Right ventricle myocardium superior (tissue), 1 donor: Measurements from ENCODE around the gene RGS2. TPM values are rescaled to one million over a fixed set of nuclear protein-coding genes. Genes with fewer than 3 reads are reported as not detected.

Experiments used
- ATAC-seq: fragments of 200-7000 bp; cut with Tn5 transposase; one replicate; pipeline ENCODE4 v1.9.1; 2020; ENCODE audit warnings: mild to moderate bottlenecking; ENCODE audit not compliant: poor library complexity
- DNase-seq: peaks from one replicate; pipeline ENCODE4 v3.0.0-alpha.2; 2020
- intact Hi-C: fragments of 100-400 bp; cut with DNase I; formaldehyde crosslinking; loops from one replicate; pipeline ENCODE4 v1.11.2; 2022
- total RNA-seq: library from RNA; stranded (reverse); fragmentation: NEBNext Ultra II Directional; extraction: Animal tissue kit (Norgen Biotek cat#: 25700); gene quantifications from one replicate; pipeline ENCODE4 v1.2.1, GENCODE V29; 2021
- donor health status: DM: no; HTN: yes; CAD: no; lungs with severe emphysema.

RGS2 gene
- total RNA-seq, 1 donor from 2014 or later = 18.4 TPM

DNA sequence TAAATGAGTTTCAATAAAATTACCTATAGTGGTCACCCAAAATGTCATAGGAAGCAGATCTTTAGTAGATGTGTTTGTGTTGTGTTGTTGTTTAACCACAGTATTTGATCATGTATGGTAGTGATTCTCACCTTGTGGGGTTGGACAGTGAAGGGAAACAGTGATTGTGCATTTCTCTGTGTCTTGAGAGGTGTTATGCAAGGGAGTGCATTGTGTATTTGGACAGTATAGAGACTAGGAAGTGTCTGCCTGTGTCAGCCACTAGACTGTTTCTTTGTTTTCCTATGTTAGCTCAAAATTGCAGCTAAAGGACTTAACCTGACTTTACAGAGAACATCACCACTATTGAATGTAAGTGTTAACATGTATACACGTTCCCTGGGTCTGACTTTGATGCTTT, 6.0 kb downstream of the RGS2 start:
- ATAC-seq = no peak
- no peak for DNase-seq
- intact Hi-C loops = no loop called here

DNA sequence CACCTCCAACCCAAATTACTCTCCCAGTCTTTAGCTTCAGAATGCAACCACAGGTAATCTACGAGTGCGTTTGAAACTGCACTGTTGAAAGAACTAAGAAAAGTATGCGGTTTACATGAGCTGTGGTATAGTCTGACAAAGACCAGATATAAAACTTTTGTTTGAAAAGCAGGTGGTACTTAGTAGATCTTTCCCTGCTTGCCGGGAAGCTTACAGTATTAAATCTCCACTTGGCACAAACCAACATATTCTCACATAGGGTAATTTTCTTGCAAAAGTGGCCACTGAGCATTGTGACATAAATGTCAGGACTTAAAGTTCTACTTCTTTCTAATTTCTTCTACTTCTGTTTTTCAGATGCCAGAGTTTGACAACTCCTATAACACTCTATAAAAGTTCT, 8.4 kb downstream of the RGS2 start:
- no peak for DNase-seq
- ATAC-seq = no peak

DNA sequence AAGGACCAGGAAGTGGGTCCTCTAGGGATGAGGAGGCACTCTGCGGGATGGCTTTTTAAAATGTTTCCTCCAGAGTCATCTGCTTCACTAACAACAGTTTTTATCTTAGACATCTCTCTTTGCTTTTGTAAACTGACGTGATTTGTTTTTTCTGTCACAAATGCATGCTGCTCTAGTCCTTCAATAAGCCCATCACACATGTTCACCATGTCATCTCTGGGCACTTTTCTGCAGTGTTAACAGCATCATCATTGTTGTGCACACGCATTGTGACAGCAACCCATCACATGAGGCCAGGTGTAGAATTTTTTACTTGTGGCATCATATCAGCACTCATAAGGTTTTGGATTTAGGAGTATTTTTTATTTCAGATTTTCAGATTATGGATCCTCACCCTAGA, 12.5 kb downstream of the RGS2 start:
- no peak for ATAC-seq

More for the DNA sequence above, 8.4 kb downstream of the RGS2 start:
- intact Hi-C loops = no loop called here

DNA sequence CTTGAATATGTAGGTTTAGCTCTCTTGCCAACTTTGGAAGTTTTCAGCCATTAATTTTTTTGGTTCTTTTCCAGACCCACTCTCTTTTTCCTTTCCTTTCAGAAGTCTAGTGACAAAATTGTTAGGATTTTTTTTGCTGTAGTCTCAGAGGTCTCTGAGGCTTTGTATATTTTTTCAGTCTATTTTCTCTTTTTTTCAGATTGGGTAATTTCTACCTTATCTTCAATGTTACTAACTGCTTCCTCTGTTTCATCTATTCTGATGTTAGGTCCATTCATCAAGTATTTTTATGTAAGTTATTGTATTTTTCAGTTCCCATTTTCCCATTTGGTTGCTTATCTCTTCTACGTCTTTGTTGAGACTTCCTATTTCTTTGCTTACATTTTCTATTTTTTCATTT, 15.7 kb downstream of the RGS2 start:
- ATAC-seq (no peak), DNase-seq (no peak)
- intact Hi-C loops = no loop called here

More for the DNA sequence above, 12.5 kb downstream of the RGS2 start:
- no peak for DNase-seq
- intact Hi-C loops = no loop called here

DNA sequence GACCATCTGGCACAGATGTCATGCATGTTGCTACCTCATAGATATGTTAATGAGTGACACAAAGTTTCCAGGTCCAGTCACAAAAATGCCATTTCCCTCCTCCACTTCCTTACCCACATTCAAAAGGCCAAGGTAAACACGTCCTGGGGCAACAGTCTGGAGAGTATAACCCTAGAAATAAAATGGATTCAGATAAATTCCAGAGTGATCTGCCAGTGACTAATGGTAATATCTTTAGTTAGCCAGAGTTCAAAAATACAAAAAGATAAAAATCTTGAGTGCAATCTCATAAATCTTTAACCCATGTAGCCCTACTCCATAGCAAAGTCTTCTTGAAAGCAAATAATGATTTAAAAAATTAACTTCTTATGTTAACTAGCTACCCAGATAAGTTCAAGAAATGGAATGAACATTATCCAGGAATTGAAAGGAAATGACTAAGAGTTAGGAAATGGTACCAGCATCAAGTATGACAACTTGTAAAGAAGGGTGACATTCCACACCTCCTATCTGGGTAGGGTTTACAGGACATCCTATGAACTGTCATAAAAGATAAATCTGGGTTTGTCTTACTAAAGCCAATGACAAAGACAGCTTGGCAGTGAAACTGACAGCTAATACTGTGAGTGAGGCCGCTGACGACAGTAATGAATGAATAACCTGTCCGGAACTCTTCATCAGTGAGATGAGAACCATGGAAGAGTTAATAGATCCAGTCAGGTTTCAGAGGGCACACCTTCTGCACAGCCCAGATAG, 18.1 kb downstream of the RGS2 start:
- no peak for DNase-seq
- ATAC-seq = no peak
- intact Hi-C loops = no loop called here

DNA sequence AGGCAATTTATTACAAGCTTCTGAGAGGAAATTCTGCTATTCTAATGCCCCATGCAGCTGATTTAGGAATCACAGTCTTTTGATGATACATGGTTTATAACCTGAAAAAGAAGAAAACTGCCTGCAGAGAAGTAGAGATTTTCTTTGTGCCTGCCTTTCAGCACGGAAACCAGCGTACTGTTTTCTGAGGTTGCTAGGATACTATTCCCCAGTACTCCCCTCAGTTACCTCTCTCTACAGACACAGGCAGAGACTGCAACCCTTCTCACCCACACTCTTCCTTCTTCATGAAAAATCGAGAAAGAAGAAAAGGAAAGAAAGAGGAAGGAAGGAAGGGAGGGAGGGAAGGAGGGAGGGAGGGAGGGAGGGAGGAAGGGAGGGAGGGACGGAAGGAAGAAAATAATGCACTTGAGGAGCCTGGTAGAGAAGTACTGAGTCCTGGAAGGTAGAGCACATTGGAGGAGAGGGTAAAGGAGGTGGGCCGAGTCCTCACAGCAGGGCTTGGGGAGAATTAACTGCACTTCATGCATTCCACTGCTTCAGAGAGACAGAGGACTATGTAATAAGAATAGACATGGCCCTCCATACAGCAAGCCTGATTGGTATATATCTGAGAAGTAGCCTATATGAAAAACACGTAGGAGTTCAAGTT, 21.9 kb downstream of the RGS2 start:
- DNase-seq (no peak), ATAC-seq (no peak)
- intact Hi-C loops = no loop called here

DNA sequence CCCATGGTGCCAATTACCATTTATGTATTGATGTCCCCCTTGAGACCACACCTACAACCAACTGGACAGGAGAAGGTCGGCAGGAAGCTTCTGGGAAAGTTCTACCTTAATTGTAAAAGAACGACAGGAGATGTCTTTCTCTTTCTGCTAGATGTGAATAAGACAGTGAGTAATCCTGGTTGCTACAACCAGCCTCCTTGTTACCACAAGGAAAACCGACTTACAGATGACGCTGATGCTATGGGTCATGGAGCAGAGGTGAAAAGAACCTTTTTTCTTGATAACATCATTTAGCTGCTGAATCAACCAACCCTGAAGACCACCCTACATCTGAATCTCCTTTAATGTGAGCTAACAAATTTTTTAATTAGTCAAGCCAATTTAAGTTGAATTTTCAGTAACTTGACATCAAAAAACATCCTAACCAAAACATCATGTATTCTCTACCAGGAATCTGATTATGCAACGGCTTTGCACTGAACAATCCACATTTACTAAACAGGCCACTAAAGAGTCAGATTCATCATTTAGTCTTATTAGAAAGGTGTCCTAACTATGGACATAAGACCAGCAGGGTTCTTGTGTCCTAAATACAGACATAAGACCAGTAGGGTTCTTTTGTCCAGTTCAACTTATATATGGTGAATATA, 23.0 kb downstream of the RGS2 start:
- ATAC-seq (no peak), DNase-seq (no peak)
- intact Hi-C loops = no loop called here

DNA sequence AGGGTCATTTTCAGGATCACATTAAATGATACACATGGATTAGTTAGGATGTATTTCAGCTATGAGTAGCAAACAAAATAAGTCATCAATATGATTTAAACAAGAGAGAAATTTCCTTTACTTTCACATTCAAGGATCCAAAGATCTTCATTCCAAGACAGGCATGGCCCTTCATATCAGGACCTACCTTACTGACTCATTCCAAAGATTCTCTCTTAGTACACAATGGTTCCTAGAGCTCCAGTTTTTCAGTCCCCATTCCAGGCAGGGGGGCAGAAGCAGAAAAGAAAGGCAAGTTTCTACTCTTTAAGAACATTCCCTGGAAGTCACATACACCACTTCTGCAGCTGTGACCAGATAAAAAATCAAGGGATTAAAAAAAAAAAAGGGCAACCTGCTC, 23.7 kb downstream of the RGS2 start:
- DNase-seq (no peak), ATAC-seq (no peak)
- intact Hi-C loops = no loop called here

DNA sequence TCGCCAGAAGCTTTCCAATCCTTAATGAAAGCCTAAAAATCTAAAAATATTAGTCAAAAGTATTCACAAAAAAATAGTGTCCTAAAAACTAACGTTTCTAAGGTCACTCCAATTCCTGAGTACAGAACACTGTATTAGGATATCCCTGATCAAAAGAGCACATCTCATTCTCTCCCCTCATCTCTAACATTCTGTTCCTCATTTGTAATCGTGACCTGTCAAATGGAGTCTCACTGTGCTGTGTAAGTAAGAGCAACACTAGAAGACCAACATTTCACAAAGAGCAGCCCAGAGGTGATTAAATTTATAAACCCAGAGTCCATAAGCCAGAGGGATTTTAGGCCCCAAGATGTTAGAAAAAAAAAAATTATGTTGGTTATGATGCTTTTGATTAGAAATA, 26.3 kb downstream of the RGS2 start:
- intact Hi-C loops = no loop called here
- DNase-seq (no peak), ATAC-seq (peak; percentile 73)

DNA sequence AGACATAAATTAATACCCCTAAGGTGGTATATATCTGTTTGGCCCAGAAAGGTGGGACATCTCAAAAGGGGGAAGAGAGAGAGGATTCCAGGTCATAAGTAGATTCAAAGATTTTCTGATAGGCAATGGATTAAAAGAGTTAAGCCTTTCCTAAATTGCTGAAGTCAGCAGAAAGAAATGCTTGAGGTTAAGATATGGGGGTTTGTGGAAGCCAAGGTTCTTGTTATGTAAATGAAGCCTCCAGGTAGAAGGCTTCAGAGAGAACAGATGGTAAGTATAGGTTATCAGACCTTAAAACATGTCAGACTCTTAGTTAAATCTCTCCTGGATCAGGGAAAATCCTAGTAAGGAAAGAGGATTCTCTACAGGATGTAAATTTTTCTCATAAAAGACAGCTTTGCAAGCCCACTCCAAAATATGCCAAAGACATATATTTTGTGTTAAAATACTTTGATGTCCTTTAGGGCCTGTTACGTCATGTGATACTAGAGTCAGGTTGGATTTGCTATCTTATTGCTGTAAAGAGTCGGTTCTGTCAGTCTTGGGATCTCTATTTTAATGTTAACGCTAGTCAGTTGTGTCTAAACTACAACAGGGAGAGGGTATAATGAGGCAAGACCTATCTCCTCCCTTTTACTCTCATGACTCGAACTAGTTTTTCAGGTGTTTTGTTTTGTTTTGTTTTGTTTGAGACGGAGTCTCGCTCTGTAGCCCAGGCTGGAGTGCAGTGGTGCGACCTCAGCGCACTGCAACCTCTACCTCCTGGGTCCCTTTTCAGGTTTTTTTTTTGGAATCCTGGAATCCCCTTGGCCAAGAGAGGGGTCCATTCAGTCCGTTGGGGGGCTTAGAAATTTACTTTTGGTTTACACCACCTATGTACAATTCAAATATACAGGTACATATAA, 30.6 kb downstream of the RGS2 start:
- ATAC-seq (no peak), DNase-seq (no peak)
- intact Hi-C loops = no loop called here

DNA sequence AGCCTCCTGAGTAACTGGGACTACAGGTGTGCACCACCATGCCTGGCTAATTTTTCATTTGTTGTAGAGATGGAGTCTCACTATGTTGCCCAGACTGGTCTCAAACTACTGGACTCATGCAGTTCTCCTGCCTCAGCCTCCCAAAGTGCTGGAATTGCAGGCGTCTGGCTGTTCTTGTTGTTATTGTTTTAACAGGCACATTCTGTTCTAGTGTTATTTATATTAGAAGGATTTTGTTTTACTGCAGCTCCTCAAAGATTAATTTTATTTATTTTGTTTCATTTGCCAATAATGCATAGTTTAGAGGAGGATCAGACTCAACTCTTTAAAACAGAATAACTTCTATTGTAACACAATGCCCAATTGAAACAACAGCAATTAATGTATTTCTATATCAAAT, 35.5 kb downstream of the RGS2 start:
- intact Hi-C loops = no loop called here
- DNase-seq = no peak
- ATAC-seq = no peak

DNA sequence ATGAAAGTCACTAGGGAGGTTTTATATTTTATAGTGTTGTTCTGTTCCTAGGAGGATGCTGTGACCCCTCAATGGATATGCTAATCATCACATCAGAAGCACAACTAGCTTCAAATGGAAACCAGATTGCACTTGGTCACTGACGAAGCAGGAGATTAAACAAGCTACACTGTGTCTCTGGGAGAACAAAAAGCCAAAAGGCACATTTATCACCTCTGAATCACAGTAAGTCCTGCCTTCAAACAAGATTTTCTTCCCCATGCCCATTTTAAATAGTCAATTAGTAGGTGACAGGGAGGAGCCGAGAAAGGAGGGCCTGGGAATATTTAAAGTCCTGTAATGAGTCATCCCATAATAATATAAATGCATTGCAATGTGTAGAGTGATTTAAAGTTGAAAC, 38.1 kb downstream of the RGS2 start:
- ATAC-seq (no peak), DNase-seq (no peak)
- intact Hi-C loops = no loop called here

DNA sequence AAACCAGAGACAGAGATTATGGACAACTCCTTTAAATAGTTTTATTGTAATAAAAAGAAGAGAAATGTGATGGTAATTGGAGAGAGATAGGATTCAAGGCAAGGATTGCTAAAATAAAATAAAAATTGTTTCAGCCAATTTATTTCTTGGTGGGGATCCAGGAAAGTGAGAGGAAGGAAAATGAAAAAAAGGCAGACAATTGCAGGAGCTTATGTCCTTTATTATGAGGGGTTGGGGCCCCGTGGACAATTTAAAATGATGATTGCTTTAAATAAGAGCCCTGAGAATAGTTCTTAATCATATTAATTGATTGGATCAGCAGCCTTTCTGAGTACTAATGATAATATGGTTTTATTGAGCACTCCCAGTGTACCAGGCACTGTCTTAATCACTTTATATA, 40.2 kb downstream of the RGS2 start:
- intact Hi-C loops = no loop called here
- ATAC-seq (no peak), DNase-seq (no peak)

DNA sequence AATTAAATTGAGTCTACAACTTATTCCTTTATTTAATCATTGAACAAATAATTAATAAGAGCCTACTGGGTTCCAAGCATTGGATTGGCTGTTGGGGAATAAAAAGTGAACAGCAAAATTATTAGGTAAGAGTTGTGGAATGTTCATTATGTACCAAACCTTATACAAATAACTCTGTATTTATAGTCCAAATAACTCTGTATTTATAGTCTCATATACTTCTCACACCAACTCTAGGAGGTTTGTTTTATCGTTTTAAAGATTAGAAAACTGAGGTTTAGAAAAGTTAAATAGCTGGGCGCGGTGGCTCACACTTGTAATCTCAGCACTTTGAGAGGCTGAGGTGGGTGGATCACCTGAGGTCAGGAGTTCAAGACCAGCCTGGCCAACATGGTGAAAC, 40.6 kb downstream of the RGS2 start:
- no peak for ATAC-seq

DNA sequence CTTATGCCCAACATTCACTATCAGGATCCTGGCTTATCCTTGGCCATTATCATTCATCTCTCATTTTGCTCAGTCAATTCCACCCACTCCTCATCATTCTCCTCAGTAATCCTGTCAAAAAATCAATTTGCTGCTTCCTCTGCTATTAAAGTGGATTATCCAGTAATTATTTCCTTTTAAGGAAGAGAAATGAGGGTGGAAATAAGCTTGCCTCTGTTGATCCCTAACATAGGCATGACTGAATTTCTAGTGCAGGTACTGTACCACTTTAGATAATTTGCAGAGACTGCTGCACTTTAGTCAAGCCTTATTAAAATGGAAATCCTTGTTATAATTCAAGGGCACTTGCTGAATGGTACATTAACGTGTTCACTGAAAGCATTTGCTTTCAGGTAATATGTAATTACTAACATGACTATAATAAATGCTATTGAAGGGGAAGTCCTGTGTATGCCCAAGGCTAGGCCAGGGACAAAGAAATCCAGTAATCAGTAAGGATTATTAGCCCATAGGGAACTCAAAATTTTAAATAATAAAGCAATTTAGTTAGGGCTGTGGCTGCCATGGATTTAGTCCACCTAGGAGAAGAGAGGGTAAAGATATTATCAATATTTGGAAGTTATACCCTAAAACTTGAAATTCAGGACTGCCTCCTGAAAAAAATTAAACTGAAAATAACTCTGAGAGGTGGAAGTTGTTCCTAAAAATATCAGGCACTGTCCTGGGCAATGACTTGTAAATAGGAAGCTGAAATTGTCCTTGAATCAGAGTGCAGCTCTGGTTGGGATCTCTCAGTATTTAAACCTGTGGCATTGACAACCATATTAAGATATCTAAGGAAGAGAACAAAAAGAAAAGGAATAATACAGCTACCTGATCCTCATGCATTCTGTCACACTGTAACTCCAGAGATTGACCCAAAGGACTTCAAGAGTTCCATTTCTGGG, 43.4 kb downstream of the RGS2 start:
- DNase-seq (no peak), ATAC-seq (no peak)
- intact Hi-C loops = no loop called here

More for the DNA sequence above, 40.6 kb downstream of the RGS2 start:
- DNase-seq = no peak
- intact Hi-C loops = no loop called here

DNA sequence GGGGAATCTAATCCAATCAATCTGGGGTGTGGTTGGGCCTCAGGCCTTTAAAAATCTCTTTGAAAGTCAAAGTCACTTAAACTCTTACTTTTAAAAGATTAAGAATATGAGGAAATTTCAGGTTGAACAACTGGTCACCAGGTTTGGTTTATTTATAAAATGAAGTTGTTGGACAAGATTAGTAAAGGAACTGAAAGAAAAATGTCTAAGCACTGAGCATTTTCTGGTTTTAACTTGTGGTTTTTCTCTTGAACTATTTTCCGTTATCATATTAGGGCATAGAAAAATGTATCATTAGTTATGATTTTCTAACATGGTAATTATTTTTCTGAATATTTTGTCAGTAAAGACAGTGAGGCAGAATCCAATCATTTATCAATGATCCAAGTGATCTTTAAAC, 49.6 kb downstream of the RGS2 start:
- intact Hi-C loops = no loop called here
- no peak for DNase-seq
- ATAC-seq = no peak

DNA sequence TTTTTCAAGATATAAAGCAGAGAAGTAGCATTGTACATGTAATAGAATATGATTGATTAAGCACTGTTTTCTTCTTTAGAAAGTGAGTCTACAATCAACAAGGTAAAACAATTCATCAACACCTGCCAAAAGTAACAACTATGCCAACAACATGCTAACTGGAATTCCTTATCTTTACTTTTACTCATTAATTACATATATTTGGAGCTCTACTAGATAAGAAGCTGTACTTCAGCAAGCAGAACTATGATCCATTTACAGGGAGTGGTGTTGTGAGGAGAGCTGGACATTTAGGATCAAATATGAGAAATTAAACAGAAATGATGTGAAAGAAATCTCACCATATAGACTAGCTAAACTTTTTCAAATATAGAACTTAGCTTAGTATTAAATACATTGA, 51.0 kb downstream of the RGS2 start:
- intact Hi-C loops = no loop called here
- no peak for DNase-seq

More for the DNA sequence above, 51.0 kb downstream of the RGS2 start:
- ATAC-seq = no peak
